HCT116 (cell line): ENCODE data around the gene AUTS2.

Source experiments
- CEBPB ChIP-seq: IDR thresholded peaks from 2 replicates; pipeline ENCODE4 v1.6.1; 2012; ENCODE audit warnings: low read depth
- EGR1 ChIP-seq: IDR thresholded peaks from 2 replicates; pipeline ENCODE4 v1.6.1; 2012; ENCODE audit warnings: low read depth
- SP1 ChIP-seq: IDR thresholded peaks from 2 replicates; pipeline ENCODE4 v1.6.1; 2012; ENCODE audit warnings: low read depth
- YY1 ChIP-seq: IDR thresholded peaks from 2 replicates; pipeline ENCODE4 v1.6.1; 2011; ENCODE audit warnings: low read length, low read depth, moderate library complexity, mild to moderate bottlenecking; ENCODE audit not compliant: insufficient replicate concordance; ENCODE audit errors: extremely low read depth
- TF ChIP-seq, protein P1 (sequence below), 3 experiments: fragments of 200-600 bp in 1 of 3; sonication (generic) in 1 of 3; IDR thresholded peaks in 2 of 3; conservative IDR thresholded peaks in 1 of 3; 2 replicates each; pipeline ENCODE4 v1.5.1; 2012 to 2017; ENCODE audit warnings: low read depth in 2 of 3, low read length in 2 of 3, antibody characterized with exemption in 1 of 3, borderline replicate concordance in 1 of 3, control low read depth in 1 of 3, mild to moderate bottlenecking in 1 of 3, mixed read lengths in 1 of 3, mixed run types in 1 of 3, moderate library complexity in 1 of 3; ENCODE audit not compliant: insufficient read depth in 1 of 3
- TF ChIP-seq, protein P2 (sequence below): IDR thresholded peaks from 2 replicates; pipeline ENCODE4 v1.6.1; 2012; ENCODE audit warnings: low read depth

DNA sequence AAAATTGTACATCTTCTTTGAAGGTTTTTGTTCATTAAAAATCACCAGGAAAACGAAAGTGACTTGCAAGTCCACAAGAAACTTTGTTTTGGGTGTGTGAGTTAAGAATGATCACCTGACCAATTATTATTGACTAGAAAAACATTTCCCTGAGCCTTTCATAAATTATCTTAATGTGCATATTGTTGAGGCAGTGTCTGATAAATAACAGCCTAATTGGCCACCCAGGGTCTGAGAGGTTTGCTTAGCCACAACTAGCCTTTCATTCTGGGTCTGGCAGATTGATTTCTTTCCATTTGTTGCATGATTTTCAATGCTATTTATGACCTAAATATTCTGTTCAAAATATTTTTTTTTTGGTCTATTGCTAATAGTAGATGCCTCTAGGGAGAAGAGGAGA lies 152.8 kb downstream of the AUTS2 start:
- TF ChIP-seq, protein P1, sequence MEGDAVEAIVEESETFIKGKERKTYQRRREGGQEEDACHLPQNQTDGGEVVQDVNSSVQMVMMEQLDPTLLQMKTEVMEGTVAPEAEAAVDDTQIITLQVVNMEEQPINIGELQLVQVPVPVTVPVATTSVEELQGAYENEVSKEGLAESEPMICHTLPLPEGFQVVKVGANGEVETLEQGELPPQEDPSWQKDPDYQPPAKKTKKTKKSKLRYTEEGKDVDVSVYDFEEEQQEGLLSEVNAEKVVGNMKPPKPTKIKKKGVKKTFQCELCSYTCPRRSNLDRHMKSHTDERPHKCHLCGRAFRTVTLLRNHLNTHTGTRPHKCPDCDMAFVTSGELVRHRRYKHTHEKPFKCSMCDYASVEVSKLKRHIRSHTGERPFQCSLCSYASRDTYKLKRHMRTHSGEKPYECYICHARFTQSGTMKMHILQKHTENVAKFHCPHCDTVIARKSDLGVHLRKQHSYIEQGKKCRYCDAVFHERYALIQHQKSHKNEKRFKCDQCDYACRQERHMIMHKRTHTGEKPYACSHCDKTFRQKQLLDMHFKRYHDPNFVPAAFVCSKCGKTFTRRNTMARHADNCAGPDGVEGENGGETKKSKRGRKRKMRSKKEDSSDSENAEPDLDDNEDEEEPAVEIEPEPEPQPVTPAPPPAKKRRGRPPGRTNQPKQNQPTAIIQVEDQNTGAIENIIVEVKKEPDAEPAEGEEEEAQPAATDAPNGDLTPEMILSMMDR (IDR thresholded peaks at IDR 0.05 in 2 of 3, conservative IDR thresholded peaks at IDR 0.05 in 1 of 3; ENCODE audit: borderline replicate concordance in 1 of 3, insufficient read depth in 1 of 3, low read depth in 2 of 3, low read length in 2 of 3) = no peak
- TF ChIP-seq EGR1 (no peak), YY1 (no peak), SP1 (no peak), CEBPB (no peak)
- TF ChIP-seq, protein P2, sequence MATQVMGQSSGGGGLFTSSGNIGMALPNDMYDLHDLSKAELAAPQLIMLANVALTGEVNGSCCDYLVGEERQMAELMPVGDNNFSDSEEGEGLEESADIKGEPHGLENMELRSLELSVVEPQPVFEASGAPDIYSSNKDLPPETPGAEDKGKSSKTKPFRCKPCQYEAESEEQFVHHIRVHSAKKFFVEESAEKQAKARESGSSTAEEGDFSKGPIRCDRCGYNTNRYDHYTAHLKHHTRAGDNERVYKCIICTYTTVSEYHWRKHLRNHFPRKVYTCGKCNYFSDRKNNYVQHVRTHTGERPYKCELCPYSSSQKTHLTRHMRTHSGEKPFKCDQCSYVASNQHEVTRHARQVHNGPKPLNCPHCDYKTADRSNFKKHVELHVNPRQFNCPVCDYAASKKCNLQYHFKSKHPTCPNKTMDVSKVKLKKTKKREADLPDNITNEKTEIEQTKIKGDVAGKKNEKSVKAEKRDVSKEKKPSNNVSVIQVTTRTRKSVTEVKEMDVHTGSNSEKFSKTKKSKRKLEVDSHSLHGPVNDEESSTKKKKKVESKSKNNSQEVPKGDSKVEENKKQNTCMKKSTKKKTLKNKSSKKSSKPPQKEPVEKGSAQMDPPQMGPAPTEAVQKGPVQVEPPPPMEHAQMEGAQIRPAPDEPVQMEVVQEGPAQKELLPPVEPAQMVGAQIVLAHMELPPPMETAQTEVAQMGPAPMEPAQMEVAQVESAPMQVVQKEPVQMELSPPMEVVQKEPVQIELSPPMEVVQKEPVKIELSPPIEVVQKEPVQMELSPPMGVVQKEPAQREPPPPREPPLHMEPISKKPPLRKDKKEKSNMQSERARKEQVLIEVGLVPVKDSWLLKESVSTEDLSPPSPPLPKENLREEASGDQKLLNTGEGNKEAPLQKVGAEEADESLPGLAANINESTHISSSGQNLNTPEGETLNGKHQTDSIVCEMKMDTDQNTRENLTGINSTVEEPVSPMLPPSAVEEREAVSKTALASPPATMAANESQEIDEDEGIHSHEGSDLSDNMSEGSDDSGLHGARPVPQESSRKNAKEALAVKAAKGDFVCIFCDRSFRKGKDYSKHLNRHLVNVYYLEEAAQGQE = no peak
